SK-N-SH (cell line): Measurements from ENCODE around the gene ITPRID2.

ENCODE experiments used
- ELF1 ChIP-seq: IDR thresholded peaks from 2 replicates; pipeline ENCODE4 v1.4.0; 2012
- EZH2phosphoT487 ChIP-seq: fragments of 200-600 bp; sonication (generic); IDR thresholded peaks from 2 replicates; pipeline ENCODE4 v1.6.1; 2017; ENCODE audit warnings: low read depth, mixed run types, mild to moderate bottlenecking, antibody characterized with exemption, moderate library complexity, borderline replicate concordance
- JUND ChIP-seq: IDR thresholded peaks from 2 replicates; pipeline ENCODE4 v1.4.0; 2012
- NFIC ChIP-seq: IDR thresholded peaks from 2 replicates; pipeline ENCODE4 v1.4.0; 2012; ENCODE audit warnings: borderline replicate concordance
- PBX3 ChIP-seq: IDR thresholded peaks from 2 replicates; pipeline ENCODE4; 2012
- POLR2AphosphoS5 ChIP-seq: IDR thresholded peaks from 2 replicates; pipeline ENCODE4 v1.6.1; 2012; ENCODE audit warnings: low read depth, low read length
- RCOR1 ChIP-seq: fragments of 150-350 bp; IDR thresholded peaks from 2 replicates; pipeline ENCODE4 v1.6.1; 2017; ENCODE audit warnings: antibody characterized with exemption, low read length
- SMC3 ChIP-seq: IDR thresholded peaks from 2 replicates; pipeline ENCODE4 v1.6.1; 2012; ENCODE audit warnings: low read depth, low read length, improper control_type of control experiment
- YY1 ChIP-seq: IDR thresholded peaks from 2 replicates; pipeline ENCODE4 v1.4.0; 2012; ENCODE audit warnings: low read depth, mild to moderate bottlenecking
- ZBTB33 ChIP-seq: IDR thresholded peaks from 2 replicates; pipeline ENCODE4 v1.4.0; 2012; ENCODE audit warnings: low read depth, borderline replicate concordance
- TF ChIP-seq, protein P1 (sequence below): fragments of 200-600 bp; sonication (generic); IDR thresholded peaks from 2 replicates; pipeline ENCODE4 v1.6.1; 2017; ENCODE audit warnings: antibody characterized with exemption, mild to moderate bottlenecking, moderate library complexity

GRCh38 chr2:181971032-181971431, 79.5 kb downstream of the ITPRID2 start:
- TF ChIP-seq YY1 (no peak), NFIC (no peak), EZH2phosphoT487 (no peak), ZBTB33 (no peak), RCOR1 (no peak), PBX3 (no peak), SMC3 (no peak), POLR2AphosphoS5 (no peak), JUND (no peak), ELF1 (no peak)
- TF ChIP-seq, protein P1, sequence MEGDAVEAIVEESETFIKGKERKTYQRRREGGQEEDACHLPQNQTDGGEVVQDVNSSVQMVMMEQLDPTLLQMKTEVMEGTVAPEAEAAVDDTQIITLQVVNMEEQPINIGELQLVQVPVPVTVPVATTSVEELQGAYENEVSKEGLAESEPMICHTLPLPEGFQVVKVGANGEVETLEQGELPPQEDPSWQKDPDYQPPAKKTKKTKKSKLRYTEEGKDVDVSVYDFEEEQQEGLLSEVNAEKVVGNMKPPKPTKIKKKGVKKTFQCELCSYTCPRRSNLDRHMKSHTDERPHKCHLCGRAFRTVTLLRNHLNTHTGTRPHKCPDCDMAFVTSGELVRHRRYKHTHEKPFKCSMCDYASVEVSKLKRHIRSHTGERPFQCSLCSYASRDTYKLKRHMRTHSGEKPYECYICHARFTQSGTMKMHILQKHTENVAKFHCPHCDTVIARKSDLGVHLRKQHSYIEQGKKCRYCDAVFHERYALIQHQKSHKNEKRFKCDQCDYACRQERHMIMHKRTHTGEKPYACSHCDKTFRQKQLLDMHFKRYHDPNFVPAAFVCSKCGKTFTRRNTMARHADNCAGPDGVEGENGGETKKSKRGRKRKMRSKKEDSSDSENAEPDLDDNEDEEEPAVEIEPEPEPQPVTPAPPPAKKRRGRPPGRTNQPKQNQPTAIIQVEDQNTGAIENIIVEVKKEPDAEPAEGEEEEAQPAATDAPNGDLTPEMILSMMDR, result no peak
